HG02763 (cell line): Measurements from ENCODE around the gene KPNA1.

Experiments used
- ATAC-seq: cut with Tn5 transposase; IDR thresholded peaks from one replicate; pipeline ENCODE4 v1.9.1; 2021; ENCODE audit warnings: mild to moderate bottlenecking, moderate library complexity; ENCODE audit not compliant: unreplicated experiment

Gene KPNA1

GRCh38 chr3:122514123-122515019, at the start of gene KPNA1:
KPNA1 (minus strand) TSS chr3:122514939; CDS start chr3:122496565, 18,374 bp downstream.
- peak; percentile 88 for ATAC-seq

GRCh38 chr3:122564155-122564912, 49.6 kb upstream of the KPNA1 start, which contains the start of the genes DTX3L and PARP9:
DTX3L (plus strand) TSS chr3:122564338; CDS start chr3:122564427, 89 bp downstream.
PARP9 (minus strand) TSS chr3:122564300; CDS start chr3:122559620, 4,680 bp downstream.
- ATAC-seq: peak; percentile 61

GRCh38 chr3:122563717-122564025, 48.9 kb upstream of the KPNA1 start:
- no peak for ATAC-seq

- ATAC-seq: no peak
Observed at GRCh38 chr3:122562923-122563716, 48.4 kb upstream of the KPNA1 start.

GRCh38 chr3:122560680-122561079, 45.9 kb upstream of the KPNA1 start:
- ATAC-seq: no peak

GRCh38 chr3:122559906-122560305, 45.2 kb upstream of the KPNA1 start:
- no peak for ATAC-seq

GRCh38 chr3:122558605-122559004, 43.9 kb upstream of the KPNA1 start:
- no peak for ATAC-seq

GRCh38 chr3:122557356-122557755, 42.6 kb upstream of the KPNA1 start:
- ATAC-seq: no peak

- ATAC-seq: no peak
Observed at GRCh38 chr3:122555275-122556071, 40.7 kb upstream of the KPNA1 start.

- no peak for ATAC-seq
Observed at GRCh38 chr3:122553171-122553570, 38.4 kb upstream of the KPNA1 start.

GRCh38 chr3:122548619-122549018, 33.9 kb upstream of the KPNA1 start:
- ATAC-seq: no peak

GRCh38 chr3:122548076-122548475, 33.3 kb upstream of the KPNA1 start:
- no peak for ATAC-seq

GRCh38 chr3:122546151-122546550, 31.4 kb upstream of the KPNA1 start:
- no peak for ATAC-seq

- ATAC-seq: no peak
Observed at GRCh38 chr3:122538956-122539490, 24.3 kb upstream of the KPNA1 start.

GRCh38 chr3:122536632-122537001, 21.9 kb upstream of the KPNA1 start:
- no peak for ATAC-seq

GRCh38 chr3:122535964-122536631, 21.4 kb upstream of the KPNA1 start:
- ATAC-seq: no peak

- peak; percentile 93 for ATAC-seq
Observed at GRCh38 chr3:122533931-122534334, 19.2 kb upstream of the KPNA1 start.

GRCh38 chr3:122533480-122533879, 18.7 kb upstream of the KPNA1 start:
- ATAC-seq: no peak

GRCh38 chr3:122530164-122530563, 15.4 kb upstream of the KPNA1 start:
- no peak for ATAC-seq
